Germinal center (tissue), 1 donor: ENCODE measurements around the gene IFNL2.
"Not testable (repeated sequence)": the region's sequence is repeated elsewhere in the genome, so short reads cannot be mapped to it uniquely, and the experiment has no call there.

ENCODE experiments used
- DNase-seq: peaks from one replicate; pipeline ENCODE4 v3.0.0; 2012; ENCODE audit warnings: mixed read lengths, low spot score

IFNL2 gene

DNA sequence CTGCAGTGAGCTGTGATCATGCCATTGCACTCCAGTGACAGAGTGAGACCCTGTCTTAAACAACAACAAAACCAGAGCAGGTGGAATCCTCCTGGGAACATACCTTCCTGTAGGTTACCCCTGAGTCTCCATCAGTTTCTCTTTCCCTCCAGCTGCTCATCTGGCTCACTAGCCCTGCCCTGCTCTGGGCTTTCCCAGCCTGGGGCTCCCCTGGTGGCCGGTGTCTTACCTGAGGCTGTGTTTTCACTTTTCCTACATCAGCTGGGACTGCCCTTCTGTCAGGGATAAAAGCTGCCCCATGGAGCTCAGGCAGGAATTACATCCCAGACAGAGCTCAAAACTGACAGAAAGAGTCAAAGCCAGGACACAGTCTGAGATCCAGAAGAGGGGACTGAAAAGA, at the start of gene IFNL2:
IFNL2 (plus strand) TSS at position 312 of the 400 bp plus-strand sequence. CDS start 173 bp downstream, outside the sequence.
- not testable (repeated sequence) for DNase-seq

DNA sequence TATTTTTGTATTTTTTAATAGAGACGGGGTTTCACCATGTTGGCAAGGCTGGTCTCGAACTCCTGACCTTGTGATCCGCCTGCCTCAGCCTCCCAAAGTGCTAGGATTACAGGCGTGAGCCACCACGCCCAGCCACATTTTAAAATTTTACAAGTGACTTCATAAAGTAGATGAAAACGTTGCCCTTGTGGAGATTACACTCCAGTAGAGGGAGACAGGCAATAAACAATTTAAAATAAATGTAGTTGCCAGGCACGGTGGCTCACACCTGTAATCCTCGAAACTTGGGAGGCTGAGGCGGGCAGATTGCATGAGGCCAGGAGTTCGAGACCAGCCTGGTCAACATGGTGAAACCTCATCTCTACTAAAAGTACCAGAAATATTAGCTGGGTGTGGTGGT, 49.1 kb upstream of the IFNL2 start:
- not testable (repeated sequence) for DNase-seq

DNA sequence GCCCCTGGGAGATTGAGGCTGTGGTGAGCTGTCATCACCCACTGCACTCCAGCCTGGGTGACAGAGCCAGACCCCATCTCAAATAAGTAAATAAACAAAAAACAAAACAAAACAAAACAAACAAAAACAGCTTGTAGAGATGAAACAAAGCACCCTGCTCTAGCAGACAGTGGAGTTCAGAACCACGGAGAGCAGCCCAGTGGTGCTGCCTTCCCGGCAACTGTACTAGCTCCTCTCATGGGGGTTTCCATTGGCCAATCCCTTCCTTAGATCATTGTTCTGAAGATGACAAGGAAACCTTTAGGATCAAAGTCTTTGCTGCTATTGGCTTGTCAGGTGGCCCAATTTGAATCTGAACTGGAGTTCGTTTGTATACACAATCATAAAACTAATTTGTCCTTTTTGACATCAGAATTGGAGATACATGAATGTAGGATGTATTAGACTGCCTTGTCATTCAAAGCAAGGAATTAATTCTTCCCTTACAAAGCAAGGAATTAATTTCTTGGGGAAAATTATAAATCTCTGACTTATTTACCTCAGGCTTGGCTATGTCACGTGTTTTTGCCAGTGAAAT, 44.4 kb upstream of the IFNL2 start:
- DNase-seq, result no peak

DNA sequence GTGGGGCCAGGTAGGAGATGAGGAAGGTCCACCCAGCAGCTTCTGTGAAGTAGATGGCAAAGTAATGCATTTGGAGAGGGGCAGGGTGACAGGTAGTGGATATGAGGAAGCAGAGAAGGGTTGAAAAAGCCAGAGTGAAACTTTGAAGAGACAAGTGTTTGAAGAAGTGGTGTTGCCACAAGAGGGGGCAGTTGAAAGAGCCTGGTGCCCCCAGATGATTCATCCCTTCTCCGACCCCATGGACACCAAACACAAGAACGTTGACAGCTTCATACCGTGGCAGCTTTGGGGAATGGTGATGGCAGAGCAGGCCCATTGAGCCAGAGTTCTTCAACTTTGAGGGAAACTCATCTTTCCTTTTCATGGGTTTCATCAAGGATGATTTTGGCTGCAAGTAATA, 43.3 kb upstream of the IFNL2 start:
- DNase-seq, result no peak

DNA sequence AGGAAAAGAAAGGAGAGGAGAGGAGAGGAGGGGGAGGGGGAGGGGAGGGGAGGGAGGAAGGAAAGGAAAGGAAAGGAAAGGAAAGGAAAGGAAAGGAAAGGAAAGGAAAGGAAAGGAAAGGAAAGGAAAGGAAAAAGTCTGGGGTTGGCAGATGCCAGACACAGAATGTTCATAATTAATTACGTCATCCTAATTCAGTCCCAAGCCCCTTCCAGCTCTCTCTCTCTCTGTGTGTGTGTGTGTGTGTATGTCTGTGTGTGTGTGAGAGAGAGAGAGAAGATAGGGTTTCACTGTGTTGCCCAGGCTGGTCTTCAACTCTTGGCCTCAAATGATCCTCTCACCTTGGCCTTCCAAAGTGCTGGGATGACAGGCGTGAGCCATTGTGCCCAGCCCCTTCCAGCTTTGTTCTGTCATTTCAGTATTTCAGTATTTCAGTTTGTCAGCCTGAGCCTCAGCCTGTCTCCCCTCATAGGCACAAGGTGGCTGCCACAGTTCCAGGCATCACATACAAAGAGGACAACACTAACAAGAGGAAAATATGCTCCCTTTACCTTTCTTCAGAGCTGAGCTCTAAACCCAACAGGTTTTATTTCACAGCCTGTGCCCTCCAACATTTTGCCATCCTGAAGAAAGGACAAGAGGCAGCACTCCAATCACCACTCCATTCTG, 38.0 kb upstream of the IFNL2 start:
- DNase-seq, result no peak

DNA sequence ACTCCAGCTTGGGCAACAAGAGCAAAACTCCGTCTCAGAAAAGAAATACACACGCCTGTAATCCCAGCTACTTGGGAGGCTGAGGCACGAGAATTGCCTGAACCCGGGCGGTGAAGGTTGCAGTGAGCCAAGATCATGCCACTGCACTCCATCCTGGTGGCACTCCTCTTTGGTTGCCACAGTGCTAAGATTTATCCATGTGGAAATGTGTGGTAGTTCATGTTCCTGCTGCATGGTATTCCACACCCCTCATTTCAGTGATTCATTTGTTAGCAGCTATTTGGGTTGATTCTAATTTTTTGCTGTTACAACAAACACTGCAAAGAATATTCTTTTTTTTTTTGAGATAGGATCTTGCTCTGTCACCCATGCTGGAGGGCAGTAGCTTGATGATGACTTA, 35.5 kb upstream of the IFNL2 start:
- DNase-seq, result no peak

DNA sequence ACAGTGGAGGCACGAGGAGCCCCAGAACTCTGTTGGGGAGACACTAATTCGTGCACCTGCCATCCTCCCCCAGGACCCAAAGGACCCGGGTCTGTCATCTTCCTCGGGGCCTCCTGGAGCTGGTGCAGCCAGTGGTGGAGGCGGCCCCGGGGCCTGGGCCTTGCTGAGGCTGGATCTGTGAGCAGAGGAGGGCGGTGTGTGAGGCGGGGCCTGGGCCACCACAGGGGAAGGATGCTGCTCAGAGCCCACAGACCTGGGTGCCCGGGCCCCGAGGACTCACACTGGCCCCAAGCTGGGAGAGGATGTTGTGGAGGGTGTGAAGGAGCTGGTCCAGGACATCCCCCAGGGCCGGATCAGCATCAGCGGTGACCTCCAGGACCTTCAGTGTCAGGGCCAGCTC, 31.7 kb upstream of the IFNL2 start:
- no peak for DNase-seq

DNA sequence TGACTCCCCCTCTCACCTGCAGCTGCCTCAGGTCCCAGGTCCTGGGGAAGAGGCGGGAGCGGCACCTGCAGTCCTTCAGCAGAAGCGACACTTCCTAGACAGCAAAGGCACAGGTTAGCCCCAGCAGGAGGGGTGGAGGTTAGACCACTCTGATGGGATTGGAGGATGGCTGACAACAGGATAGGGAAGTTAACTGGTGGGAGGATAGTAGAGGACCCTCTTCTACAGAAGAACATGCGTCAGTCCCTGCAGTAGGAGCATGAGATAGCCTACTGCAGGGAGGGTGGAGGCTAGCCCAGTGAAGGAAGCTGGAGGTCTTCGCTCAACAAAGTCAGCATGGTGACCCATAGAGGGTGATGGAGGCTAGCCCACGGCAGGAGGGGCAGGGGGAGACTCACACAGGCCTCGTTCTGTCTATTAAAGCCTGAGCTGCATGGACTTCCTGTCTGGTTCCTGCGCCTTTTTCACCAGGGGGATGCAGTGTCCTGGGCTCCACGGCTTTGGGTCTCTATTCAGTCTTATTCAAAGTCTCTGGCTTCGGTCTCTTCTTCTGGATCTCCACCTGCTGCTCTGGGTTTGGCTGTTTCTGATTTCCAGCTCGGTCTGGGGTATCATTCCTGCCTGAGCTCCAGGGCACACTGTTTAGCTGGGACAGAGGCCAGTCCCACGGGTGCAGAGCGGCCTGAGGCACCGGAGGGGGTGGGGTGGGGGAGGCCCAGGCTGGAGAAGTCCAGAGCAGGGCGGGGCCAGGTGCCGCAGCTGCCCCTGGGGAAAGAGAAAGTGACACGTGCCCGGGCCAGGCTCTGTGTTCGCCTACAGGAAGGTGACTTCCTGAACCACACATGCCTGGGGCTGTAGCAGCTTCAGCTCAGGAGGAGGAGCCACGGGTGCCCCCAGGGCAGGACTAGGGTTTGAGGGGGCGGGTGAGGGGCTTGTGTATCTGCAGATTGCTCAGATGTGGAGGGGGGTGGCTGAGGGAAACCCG, 30.7 kb upstream of the IFNL2 start:
- DNase-seq, result peak; percentile 26

DNA sequence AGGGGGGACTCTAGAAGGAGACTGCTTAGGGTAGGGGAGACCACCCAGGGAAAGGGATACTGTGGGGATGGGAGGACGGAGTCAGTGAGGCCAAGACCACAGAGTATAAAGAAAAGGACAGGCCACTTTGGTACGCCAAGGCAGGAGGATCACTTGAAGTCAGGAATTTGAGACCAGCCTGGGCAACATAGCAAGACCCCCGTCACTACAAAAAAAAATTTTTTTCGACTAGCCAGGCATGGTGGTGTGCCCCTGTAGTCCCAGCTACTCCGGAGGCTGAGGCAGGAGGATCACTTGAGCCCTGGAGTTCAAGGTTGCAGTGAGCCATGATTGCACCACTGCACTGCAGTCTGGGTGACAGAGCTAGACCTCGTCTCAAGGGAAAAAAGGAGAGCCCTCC, 30.0 kb upstream of the IFNL2 start:
- no peak for DNase-seq

DNA sequence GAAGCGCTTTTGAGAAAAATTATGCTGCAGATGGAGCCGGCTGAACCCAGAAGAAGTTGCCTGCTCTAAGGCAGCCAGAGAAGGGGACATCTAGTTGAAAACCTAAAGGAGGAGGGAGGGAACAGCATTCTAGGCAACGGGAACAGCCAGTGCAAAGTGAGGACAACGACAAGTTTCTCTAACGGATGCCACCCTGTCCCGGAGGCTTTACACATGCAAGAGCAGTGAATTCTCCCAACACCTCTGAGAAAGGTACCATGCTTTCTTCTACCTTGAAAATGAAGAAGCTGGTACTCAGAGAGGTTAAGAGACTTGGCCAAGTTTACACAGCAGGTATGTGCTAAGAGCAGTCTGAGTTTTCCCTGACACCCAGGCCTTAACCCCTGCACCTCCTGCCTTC, 29.3 kb upstream of the IFNL2 start:
- no peak for DNase-seq

DNA sequence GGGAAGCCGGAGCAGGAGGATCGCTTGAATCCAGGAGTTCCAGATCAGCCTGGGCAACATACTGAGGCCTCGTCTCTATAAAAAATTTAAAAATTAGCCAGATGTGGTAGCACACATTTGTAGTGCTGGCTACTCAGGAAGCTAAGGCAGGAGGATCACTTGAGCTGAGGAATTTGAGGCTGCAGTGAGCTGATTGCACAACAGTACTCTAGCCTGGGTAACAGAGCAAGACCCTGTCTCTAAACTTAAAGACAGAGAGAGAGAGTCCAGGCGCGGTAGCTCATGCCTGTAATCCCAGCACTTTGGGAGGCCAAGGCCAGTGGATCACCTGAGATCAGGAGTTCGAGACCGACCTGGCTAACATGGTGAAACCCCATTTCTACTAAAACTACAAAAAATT, 27.8 kb upstream of the IFNL2 start:
- DNase-seq, result no peak

DNA sequence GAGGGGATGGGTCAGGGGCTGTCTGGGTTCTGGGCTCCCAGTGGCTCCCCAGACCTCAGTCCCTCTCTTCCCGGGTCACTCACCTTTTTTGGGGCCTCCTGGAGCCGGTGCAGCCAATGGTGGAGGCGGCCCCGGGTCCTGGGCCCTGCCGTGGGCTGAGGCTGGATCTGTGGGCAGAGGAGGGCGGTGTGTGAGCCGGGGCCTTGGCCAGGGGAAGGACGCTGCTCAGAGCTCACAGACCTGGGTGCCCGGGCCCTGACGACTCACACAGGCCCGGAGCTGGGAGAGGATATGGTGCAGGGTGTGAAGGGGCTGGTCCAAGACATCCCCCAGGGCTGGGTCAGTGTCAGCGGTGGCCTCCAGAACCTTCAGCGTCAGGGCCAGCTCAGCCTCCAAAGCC, 24.5 kb upstream of the IFNL2 start:
- not testable (repeated sequence) for DNase-seq

DNA sequence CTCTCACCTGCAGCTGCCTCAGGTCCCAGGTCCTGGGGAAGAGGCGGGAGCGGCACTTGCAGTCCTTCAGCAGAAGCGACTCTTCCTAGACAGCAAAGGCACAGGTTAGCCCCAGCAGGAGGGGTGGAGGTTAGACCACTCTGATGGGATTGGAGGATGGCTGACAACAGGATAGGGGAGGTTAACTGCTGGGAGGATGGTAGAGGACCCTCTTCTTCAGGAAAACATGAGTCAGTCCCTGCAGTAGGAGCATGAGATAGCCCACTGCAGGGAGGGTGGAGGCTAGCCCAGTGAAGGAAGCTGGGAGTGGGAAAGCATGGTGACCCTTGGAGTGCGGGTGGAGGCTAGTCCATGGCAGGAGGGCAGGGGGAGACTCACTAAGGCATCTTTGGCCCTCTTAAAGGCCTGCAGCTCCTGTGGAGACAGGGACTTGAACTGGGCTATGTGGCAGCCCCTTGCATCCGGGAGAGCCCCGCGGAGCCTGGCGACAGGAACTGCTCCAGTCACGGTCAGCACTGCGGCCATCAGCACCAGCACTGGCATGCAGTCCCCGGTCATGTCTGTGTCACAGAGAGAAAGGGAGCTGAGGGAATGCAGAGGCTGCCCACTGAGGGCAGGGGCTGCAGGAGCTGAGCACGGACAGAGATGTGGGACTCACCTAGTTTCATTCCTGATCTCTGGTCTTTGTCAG, 23.6 kb upstream of the IFNL2 start, which contains the start of gene IFNL3:
IFNL3 (minus strand) TSS at position 597 of the 691 bp plus-strand sequence; CDS start at position 558, 39 bp downstream.
- not testable (repeated sequence) for DNase-seq

DNA sequence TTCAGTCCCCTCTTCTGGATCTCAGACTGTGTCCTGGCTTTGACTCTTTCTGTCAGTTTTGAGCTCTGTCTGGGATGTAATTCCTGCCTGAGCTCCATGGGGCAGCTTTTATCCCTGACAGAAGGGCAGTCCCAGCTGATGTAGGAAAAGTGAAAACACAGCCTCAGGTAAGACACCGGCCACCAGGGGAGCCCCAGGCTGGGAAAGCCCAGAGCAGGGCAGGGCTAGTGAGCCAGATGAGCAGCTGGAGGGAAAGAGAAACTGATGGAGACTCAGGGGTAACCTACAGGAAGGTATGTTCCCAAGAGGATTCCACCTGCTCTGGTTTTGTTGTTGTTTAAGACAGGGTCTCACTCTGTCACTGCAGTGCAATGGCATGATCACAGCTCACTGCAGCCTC, 23.0 kb upstream of the IFNL2 start:
- DNase-seq, result not testable (repeated sequence)

DNA sequence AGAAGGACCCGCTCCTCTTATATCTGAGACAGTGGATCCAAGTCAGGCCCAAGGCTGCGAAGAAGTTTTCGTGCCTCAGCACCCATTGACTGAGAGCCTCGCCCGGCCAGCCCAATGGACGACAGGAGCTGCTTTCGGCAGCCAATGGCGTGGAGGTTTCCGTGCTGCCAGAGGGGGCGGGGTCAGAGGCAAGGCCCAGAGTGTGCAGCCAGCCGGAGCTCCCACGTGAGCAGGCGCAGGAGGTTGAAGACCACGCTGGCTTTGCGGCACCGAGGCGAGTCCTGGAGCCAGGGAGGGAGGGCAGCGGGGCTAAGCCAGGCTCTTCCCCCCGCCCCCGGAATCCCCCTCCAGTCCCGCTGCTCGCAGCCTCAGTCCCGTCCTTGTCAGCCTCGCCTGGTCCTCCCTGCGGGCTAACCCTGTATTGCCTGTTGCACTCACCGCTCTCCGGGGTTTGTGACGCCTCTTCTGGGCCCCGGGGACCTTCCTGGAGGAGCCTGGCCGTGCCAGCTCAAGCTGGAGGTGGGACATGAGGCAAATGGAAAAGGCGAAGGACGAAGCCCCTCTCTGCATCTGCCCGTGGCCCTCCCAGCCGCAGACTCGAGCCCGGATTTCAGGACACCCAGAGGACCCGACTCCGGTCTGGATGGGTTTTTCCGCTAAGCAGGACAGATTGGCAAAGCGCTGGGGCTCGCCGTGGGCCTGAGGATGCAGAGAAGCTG, 21.1 kb upstream of the IFNL2 start:
- DNase-seq, result peak; percentile 43

DNA sequence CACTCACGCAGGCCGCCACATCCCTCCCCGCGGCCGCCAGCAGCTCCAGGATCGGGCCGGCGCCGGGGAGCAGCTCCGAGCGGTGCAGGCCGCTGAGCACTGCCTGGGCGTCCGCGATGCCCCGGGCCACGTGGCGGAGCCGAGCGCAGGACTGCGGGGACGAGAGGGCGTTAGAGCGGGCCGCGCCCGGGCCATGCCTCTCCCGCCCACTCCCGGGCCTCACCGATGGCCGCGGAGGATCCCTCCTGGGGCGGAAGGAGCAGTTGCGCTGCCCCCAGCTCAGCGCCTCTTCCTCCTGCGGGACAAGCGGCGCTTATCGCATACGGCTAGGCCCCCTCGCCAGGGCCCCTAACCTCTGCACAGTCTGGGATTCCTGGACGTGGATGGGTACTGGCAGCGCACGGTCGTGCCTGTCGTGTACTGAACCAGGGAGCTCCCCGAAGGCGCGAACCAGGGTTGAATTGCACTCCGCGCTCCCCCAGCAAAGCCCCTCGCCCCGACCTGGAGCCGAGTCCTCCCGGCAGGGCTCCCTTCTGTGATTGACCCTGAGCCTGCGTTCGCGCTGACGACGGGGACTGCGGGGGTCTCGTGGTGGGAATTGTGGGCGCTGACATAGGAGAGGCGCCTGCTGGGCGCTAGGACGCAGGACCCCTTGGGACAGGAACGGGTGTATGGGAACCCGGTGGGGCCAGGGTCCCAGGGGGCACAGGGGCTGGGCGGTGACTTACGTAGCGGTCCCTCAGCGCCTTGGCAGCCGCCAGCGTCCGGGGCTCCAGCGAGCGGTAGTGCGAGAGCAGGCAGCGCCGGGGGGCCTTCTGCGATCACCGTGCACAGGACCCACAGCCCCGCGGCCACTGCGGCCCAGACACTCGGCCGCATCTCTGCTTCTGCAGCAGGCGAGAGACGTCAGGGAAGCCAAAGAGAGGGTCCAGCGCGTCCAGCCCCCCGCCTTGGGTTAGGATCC, 20.2 kb upstream of the IFNL2 start:
- DNase-seq, result no peak

DNA sequence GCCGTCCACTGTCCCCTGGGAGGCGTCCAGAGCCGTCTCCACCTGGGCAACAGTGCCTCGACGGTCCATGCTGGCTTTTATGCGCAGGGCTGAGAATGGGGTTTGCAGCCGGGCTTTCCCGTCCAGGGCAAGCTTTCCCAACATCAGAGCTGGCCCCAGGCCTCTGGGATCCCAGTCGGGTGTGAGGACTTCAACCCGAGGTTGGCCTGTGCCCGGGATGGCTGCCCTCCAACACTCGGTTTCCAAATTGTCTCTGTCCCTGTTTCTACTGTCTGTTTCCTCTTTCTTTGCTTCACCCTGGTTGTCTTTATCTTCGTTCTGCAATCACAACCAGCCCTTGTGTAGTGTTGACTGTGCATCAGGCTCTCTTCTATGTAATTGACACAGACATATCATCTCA, 19.4 kb upstream of the IFNL2 start, which contains the start of gene IFNL4:
IFNL4 (minus strand) TSS at position 51 of the 400 bp plus-strand sequence.
- DNase-seq, result no peak

DNA sequence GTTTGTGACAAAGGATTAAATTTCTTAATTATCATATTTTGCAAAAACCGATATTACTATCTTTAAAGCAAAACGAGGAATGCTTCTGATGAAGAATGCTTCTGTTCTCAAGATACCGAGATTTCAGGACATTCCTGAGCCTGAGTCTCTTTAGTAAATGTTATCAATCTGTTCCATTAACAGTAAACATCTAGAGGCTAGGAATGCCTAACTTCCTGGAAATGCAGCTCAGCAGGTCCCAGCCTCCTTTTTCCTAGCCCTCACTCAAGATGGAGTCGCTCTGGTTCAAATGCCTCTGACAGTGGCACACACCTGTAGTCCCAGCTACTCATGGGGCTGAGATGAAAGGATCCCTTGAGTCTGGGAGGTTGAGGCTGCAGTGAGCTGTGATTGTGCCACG, 17.1 kb upstream of the IFNL2 start:
- no peak for DNase-seq

DNA sequence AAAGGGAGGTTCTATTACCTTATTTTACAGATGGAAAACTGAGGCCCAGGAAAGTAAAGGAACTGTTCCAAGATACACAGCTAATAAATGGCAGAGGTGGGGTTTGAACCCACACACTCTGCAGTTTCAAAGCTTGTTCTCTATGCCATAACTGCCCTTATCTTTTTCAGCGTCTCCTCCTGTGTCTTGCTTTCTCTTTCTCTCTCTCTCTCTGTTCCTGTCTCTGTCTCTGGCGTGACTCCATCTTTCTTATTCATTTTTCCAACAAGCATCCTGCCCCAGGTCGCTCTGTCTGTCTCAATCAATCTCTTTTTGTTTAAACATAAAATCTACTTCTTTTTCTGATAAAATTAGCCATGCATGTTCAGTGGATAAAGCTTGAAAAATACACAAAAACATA, 16.4 kb upstream of the IFNL2 start:
- no peak for DNase-seq

DNA sequence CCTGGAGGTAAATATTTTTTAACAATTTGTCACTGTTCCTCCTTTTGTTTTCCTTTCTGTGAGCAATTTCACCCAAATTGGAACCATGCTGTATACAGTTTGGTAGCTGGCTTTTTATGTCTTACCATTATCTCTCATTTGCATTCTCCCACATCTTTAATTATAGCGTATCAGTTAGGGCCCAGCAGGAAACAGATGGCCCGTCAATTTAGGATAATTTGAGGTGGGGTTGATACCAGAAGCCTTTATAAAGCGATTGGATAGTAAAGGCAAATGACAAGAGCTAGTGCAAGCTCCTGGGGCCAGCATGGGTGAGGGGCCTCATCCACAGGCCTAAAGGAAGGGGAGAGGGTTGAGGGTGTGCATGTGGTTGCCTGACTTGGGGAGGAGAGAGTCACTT, 15.7 kb upstream of the IFNL2 start:
- DNase-seq, result no peak
